ENCODE data around the gene ILK. TPM values are rescaled to one million over a fixed set of nuclear protein-coding genes. Genes with fewer than 3 reads are reported as not detected.

Gene ILK
- polyA plus RNA-seq, 3 donors: 159 to 167 (median 159) TPM

GRCh38 chr11:6599881-6600390, 3.6 kb upstream of the ILK start:
- no peak for DNase-seq

- no peak for DNase-seq
These were observed 2.5 kb upstream of the ILK start for GRCh38 chr11:6601041-6601461.

GRCh38 chr11:6602096-6602940, 1.3 kb upstream of the ILK start:
- no peak for DNase-seq

GRCh38 chr11:6604081-6604626, 580 bp downstream of the ILK start:
- no peak for DNase-seq

GRCh38 chr11:6604790-6605189, 1.2 kb downstream of the ILK start:
- DNase-seq: no peak

GRCh38 chr11:6606471-6607189, 3.1 kb downstream of the ILK start:
- peak; percentile 95 for DNase-seq

GRCh38 chr11:6607190-6607795, 3.7 kb downstream of the ILK start:
- DNase-seq: no peak

- no peak for DNase-seq
These were observed 4.4 kb downstream of the ILK start for GRCh38 chr11:6608011-6608410.

GRCh38 chr11:6608726-6609501, 5.3 kb downstream of the ILK start:
- no peak for DNase-seq

- no peak for DNase-seq
These were observed 6.0 kb downstream of the ILK start for GRCh38 chr11:6609502-6610015.

GRCh38 chr11:6610591-6610990, 7.0 kb downstream of the ILK start:
- no peak for DNase-seq

GRCh38 chr11:6611092-6611962, 7.8 kb downstream of the ILK start:
- DNase-seq: no peak

GRCh38 chr11:6611963-6612212, 8.3 kb downstream of the ILK start:
- DNase-seq: no peak

GRCh38 chr11:6612213-6613041, 8.9 kb downstream of the ILK start, which contains the start of gene TAF10:
Gene TAF10, minus strand, starts transcription at chr11:6612216. Its CDS starts 27 bp downstream, at chr11:6612189.
- DNase-seq: peak; percentile 96

- DNase-seq: no peak
These were observed 9.9 kb downstream of the ILK start for GRCh38 chr11:6613496-6613895.

- DNase-seq: no peak
These were observed 10.9 kb downstream of the ILK start for GRCh38 chr11:6614446-6614845.

GRCh38 chr11:6615046-6615445, 11.5 kb downstream of the ILK start:
- DNase-seq: no peak

GRCh38 chr11:6615882-6616585, 12.5 kb downstream of the ILK start:
- no peak for DNase-seq
